ACHN (cell line): ENCODE measurements around the gene COG1.

ENCODE experiments used
- DNase-seq: peaks from one replicate; pipeline ENCODE4 v3.0.0-alpha.2; 2015
- in situ Hi-C: cut with HindIII; loops from 2 replicates; pipeline ENCODE4 v1.10.0; 2017; ENCODE audit warnings: low sequenced_read_pairs, low pct_ligation_motif_present, low pct_unique_long_range_greater_than_20kb

COG1 gene

DNA sequence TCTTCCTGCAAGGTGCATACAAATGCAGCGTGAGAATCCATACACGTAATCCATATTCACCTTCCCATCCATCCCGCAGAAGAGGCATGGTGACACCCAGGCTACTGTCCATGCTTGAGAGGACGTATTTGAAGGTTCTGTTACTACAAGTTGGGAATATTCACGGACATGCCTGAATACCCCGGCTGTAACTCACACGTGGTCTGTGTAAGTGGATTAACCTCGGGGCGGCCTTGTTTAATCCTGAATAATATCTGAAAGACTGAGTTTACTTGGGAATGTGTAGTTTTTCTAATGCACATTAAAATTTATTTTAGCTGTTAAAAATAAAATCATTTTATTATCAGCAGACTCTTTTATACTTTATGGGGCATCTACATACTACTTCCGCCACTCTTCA, 55.7 kb downstream of the COG1 start:
- in situ Hi-C loops, result no loop called here
- DNase-seq, result no peak

DNA sequence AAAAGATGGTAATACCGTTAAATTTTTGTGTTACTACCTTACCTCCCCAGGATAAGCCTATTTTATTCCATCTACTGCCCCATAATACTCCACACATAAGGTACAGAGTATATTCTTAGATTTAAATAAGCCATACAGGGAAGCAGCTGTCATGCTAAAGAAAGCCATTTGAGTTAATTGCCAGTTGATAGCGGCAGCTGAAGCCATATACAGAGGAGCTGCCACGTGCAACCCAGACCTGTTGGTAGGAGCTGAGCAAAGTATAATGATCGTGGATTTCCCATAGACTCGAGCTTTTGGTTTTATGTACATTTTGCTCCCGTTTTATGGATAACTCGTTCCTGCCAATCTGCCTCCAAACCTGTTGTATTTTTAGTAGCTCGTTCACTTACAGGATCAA, 56.8 kb downstream of the COG1 start:
- no peak for DNase-seq
- in situ Hi-C loops, result no loop called here

DNA sequence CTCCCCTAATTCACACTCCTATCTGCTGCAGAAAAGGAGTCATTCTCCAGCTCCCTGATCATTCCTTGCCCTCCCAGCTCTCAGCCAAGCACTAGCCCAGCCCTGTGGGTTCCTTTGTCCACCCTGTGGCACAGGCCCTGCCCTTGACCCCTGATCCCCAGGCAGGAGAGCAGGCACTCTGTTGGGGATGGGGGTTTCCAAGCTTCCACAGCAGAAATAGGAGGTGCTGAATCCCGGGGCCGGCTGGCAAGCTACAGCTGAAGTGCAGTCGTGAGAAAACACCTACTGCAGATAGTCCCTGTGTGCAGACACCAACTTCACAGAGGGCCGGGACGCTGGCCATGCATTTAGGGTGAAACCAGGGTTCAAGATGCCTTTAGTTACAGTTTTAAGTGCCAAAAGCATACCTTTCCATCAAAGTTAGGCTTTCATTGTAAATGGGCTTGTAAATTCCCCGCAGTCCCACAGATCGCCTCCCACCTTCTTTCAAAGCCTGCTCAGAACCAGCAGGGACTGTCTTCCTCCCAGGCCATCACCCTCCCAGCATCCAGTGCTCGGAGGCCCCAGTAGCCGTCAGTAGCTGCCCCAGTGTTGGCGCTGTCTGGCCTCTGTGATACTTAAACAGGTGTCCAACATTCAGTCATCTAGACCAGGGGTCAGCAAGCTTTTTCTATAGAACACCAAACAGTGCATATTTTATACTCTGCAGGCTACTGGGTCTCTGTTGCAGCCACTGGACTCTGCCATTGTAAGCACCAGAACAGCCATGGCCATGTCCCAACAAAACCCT, 58.2 kb downstream of the COG1 start:
- no peak for DNase-seq
- in situ Hi-C loops, result no loop called here

DNA sequence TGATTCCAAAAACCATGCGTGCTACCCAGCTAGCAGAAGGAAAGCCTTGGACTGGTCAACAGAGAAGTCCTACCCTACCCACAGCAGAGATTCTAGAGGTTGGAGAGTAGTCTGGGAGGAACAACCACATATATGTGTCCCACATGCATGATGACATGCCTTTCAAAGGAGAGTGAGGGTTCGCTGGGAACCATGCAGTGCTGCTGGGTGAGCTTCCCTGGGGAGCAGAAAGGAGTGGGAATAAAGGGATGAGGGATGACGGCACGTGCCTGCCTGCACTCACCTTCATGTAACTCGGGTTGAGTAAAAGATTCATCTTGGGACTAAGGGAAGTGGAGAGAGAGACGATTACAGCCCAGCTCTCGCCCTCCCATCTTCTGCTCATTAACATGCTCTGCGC, 59.0 kb downstream of the COG1 start:
- in situ Hi-C loops, result no loop called here
- no peak for DNase-seq

DNA sequence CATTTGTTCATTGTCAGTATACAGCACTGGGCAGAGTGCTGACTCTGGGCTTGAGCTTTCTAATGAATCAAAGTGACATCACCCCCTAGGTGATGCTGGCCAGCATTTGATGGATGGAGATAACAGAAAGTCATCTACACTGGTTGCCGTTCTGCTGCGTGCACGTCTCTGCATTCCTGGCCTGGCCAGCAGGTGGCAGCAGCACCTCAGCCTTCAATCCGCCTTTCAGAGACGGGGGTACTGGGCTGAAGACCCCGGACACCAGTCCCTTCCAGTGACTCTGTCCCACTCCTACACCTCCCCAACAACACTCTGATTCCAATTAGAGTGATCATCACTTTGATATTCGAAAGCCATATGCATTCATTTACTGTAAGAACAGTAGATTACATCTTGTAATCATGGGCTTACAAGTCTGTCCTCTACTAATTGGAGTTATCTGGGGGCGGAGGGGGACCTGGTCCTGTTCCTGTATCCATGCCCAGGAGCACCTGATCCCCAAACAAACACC, 62.9 kb downstream of the COG1 start:
- DNase-seq, result peak; percentile 36

DNA sequence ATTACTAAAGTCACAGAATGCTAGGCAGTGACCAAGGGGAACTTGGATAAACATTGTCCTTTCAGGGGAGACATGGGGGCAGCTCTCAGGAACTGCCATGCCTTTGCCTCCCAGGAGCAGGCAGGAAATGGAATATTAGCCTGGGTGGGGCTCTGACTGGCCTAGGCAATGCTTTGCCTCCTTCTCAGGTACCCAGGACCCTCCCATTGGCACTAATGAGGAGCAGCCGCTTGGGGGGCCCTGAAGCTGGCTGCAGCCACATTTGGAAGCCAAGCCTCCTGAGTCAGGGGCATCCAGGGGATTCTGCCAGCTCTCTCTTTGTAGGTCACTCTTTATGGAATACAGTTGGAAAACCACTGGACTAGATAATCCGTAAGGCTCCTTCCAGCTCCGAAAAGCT, 63.4 kb downstream of the COG1 start:
- no peak for DNase-seq
- in situ Hi-C loops, result no loop called here

More for the DNA sequence above, 62.9 kb downstream of the COG1 start:
- in situ Hi-C loops, result no loop called here

DNA sequence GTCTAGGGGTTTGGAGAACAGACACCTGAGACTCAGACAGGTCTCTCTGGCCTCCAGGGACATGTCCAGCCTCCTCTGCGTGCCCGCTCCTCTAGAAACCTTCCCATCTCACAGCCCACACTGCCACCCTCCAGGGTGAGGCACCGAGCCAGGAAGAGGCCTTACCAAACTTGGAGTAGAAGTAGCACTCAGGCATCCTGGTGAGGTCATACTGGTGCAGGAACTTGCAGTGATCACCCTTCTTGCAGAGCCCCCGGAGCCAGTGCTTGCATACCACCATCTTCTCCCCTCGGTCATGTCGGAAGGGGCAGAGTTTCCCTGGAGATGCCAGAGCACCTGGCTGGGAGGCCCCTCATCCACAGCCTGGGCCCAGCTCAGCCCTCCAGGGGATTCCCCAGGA, 64.7 kb downstream of the COG1 start:
- in situ Hi-C loops, result no loop called here
- DNase-seq, result no peak
